Measurements from ENCODE around the gene LMF1. TPM values are rescaled to one million over a fixed set of nuclear protein-coding genes. Genes with fewer than 3 reads are reported as not detected.

The LMF1 gene
- total RNA-seq, 4 donors from 2014 or later, result 7.7 to 15.8 (median 10.2) TPM

- no peak for TF ChIP-seq POLR2A (IDR thresholded peaks at IDR 0.05)
- TF ChIP-seq CTCF (IDR thresholded peaks at IDR 0.05 in 4 of 5, conservative IDR thresholded peaks at IDR 0.05 in 1 of 5), result no peak
- in situ Hi-C loops (cut with MboI; ENCODE audit: low sequenced_read_pairs in 4 of 4), result no loop called here
- ATAC-seq, result no peak
Observed at GRCh38 chr16:937311-937710, 33.5 kb downstream of the LMF1 start.

GRCh38 chr16:935684-936083, 35.1 kb downstream of the LMF1 start:
- no peaks in the 10 kb centered on the region for H3K27me3 ChIP-seq
- no peak overlapping the region for H3K27ac ChIP-seq
- H3K4me3 ChIP-seq, result no peak overlapping the region
- TF ChIP-seq POLR2A (IDR thresholded peaks at IDR 0.05) (no peak), CTCF (IDR thresholded peaks at IDR 0.05 in 4 of 5, conservative IDR thresholded peaks at IDR 0.05 in 1 of 5) (no peak)
- intact Hi-C loops (cut with DNase I; ENCODE audit: low total_unique reads), result no loop called here
- DNase-seq (no peak), ATAC-seq (no peak)
- in situ Hi-C loops (cut with MboI; ENCODE audit: low sequenced_read_pairs in 4 of 4), result no loop called here
- H3K36me3 ChIP-seq, result peaks cover 0 to 25% of the 10 kb centered on the region in 2 donors
- no peaks in the 10 kb centered on the region for H3K4me1 ChIP-seq
- no peaks in the 10 kb centered on the region for H3K9me3 ChIP-seq

More at GRCh38 chr16:937311-937710, 33.5 kb downstream of the LMF1 start:
- Histone ChIP-seq H3K27me3 (no peaks in the 10 kb centered on the region), H3K27ac (no peak overlapping the region), H3K4me1 (no peaks in the 10 kb centered on the region), H3K36me3 (peaks cover 0 to 26% of the 10 kb centered on the region in 2 donors), H3K4me3 (no peak overlapping the region), H3K9me3 (no peaks in the 10 kb centered on the region)
- DNase-seq, result no peak
- intact Hi-C loops (cut with DNase I; ENCODE audit: low total_unique reads), result no loop called here

- H3K27me3 ChIP-seq, result no peaks in the 10 kb centered on the region
- no peaks in the 10 kb centered on the region for H3K9me3 ChIP-seq
- no peak for TF ChIP-seq CTCF (IDR thresholded peaks at IDR 0.05 in 4 of 5, conservative IDR thresholded peaks at IDR 0.05 in 1 of 5)
- no peak for TF ChIP-seq POLR2A (IDR thresholded peaks at IDR 0.05)
- H3K4me3 ChIP-seq, result no peak overlapping the region
- peaks cover 0 to 33% of the 10 kb centered on the region in 2 donors for H3K36me3 ChIP-seq
- ATAC-seq (no peak), DNase-seq (no peak)
- intact Hi-C loops (cut with DNase I; ENCODE audit: low total_unique reads) (no loop called here), in situ Hi-C loops (cut with MboI; ENCODE audit: low sequenced_read_pairs in 4 of 4) (no loop called here)
- H3K4me1 ChIP-seq, result no peaks in the 10 kb centered on the region
- H3K27ac ChIP-seq, result no peak overlapping the region
Observed at GRCh38 chr16:934178-934577, 36.6 kb downstream of the LMF1 start.

GRCh38 chr16:933581-933980, 37.2 kb downstream of the LMF1 start:
- no peak overlapping the region for H3K27ac ChIP-seq
- ATAC-seq (no peak), DNase-seq (no peak)
- intact Hi-C loops (cut with DNase I; ENCODE audit: low total_unique reads) (no loop called here), in situ Hi-C loops (cut with MboI; ENCODE audit: low sequenced_read_pairs in 4 of 4) (no loop called here)
- no peaks in the 10 kb centered on the region for H3K9me3 ChIP-seq
- no peak overlapping the region for H3K4me3 ChIP-seq
- TF ChIP-seq POLR2A (IDR thresholded peaks at IDR 0.05) (no peak), CTCF (IDR thresholded peaks at IDR 0.05 in 4 of 5, conservative IDR thresholded peaks at IDR 0.05 in 1 of 5) (no peak)
- H3K36me3 ChIP-seq, result peaks cover 0 to 33% of the 10 kb centered on the region in 2 donors
- H3K4me1 ChIP-seq, result no peaks in the 10 kb centered on the region
- no peaks in the 10 kb centered on the region for H3K27me3 ChIP-seq

- no peak overlapping the region for H3K4me3 ChIP-seq
- ATAC-seq (no peak), DNase-seq (no peak)
- intact Hi-C loops (cut with DNase I; ENCODE audit: low total_unique reads), result no loop called here
- no peak overlapping the region for H3K27ac ChIP-seq
- no peaks in the 10 kb centered on the region for H3K9me3 ChIP-seq
- no peaks in the 10 kb centered on the region for H3K27me3 ChIP-seq
- TF ChIP-seq POLR2A (IDR thresholded peaks at IDR 0.05) (no peak), CTCF (IDR thresholded peaks at IDR 0.05 in 4 of 5, conservative IDR thresholded peaks at IDR 0.05 in 1 of 5) (no peak)
- H3K36me3 ChIP-seq, result peaks cover 0 to 33% of the 10 kb centered on the region in 2 donors
- no peaks in the 10 kb centered on the region for H3K4me1 ChIP-seq
- in situ Hi-C loops (cut with MboI; ENCODE audit: low sequenced_read_pairs in 4 of 4), result no loop called here
Observed at GRCh38 chr16:932831-933330, 37.9 kb downstream of the LMF1 start.
